H1 (cell line): ENCODE data around the gene NBL1. TPM values are rescaled to one million over a fixed set of nuclear protein-coding genes. Genes with fewer than 3 reads are reported as not detected.

Experiments used
- CHD7 ChIP-seq: fragments of 300-600 bp; sonication (generic); IDR thresholded peaks from 2 replicates; pipeline ENCODE4 v1.7.1; 2012; ENCODE audit warnings: low read length, moderate library complexity, mild to moderate bottlenecking, inconsistent platforms; ENCODE audit not compliant: insufficient replicate concordance
- CTBP2 ChIP-seq: IDR thresholded peaks from 2 replicates; pipeline ENCODE4 v1.7.0; 2011; ENCODE audit warnings: borderline replicate concordance, mild to moderate bottlenecking, moderate library complexity, mixed read lengths, low read length; ENCODE audit not compliant: insufficient read depth, insufficient read length
- MAX ChIP-seq: IDR thresholded peaks from 2 replicates; pipeline ENCODE4 v1.6.1; 2012; ENCODE audit warnings: inconsistent platforms
- NRF1 ChIP-seq: IDR thresholded peaks from 2 replicates; pipeline ENCODE4 v1.6.1; 2011; ENCODE audit warnings: mild to moderate bottlenecking, low read depth, low read length, improper control_type of control experiment
- RBBP5 ChIP-seq: IDR thresholded peaks from 2 replicates; pipeline ENCODE4 v1.7.1; 2012; ENCODE audit warnings: low read depth, mild to moderate bottlenecking, inconsistent platforms, low read length, moderate library complexity, borderline replicate concordance
- SIN3A ChIP-seq, 2 experiments: IDR thresholded peaks in 1 of 2; conservative IDR thresholded peaks in 1 of 2; 2 replicates each; pipeline ENCODE4 v1.6.1; 2011 to 2012; ENCODE audit warnings: low read length in 2 of 2, improper control_type of control experiment in 1 of 2, low read depth in 1 of 2, mild to moderate bottlenecking in 1 of 2
- TEAD4 ChIP-seq: IDR thresholded peaks from 2 replicates; pipeline ENCODE4 v1.6.1; 2012; ENCODE audit warnings: low read depth, low read length, inconsistent platforms, mixed read lengths
- ZNF274 ChIP-seq: IDR thresholded peaks from 2 replicates; pipeline ENCODE4 v1.7.0; 2012; ENCODE audit warnings: low read length, borderline replicate concordance; ENCODE audit errors: extremely low read depth
- polyA plus RNA-seq, 7 experiments: library from polyadenylated mRNA; depleted of rRNA in 3 of 7; stranded (reverse) in 5 of 7; unstranded in 2 of 7; fragments of >200 nt in 5 of 7; fragments of 200-250 nt in 2 of 7; gene quantifications; 1 replicate in 5 of 7; 2 replicates in 1 of 7; 4 replicates in 1 of 7; pipeline versions ENCODE4 v1.2.1 to v1.2.3, GENCODE V29; 2011 to 2013; ENCODE audit warnings: missing spikeins in 2 of 7, mixed read lengths in 2 of 7
- total RNA-seq: library from RNA; stranded (reverse); fragmentation: NEBNext Ultra II Directional; extraction: Animal tissue kit (Norgen Biotek cat#: 25700); gene quantifications from 2 replicates; pipeline ENCODE4 v1.2.1, GENCODE V29; 2021

The NBL1 gene
- total and polyA plus RNA-seq, 2 of the 8 experiments (the other 6 are each of a cell fraction or from before 2014, with no cell fraction given) = 8.7 to 9.7 TPM

- no peak for TF ChIP-seq CHD7
- TF ChIP-seq ZNF274 = no peak
- no peak for TF ChIP-seq NRF1
- TF ChIP-seq TEAD4 = no peak
- no peak for TF ChIP-seq SIN3A (conservative IDR thresholded peaks at IDR 0.05 in 1 of 2, IDR thresholded peaks at IDR 0.05 in 1 of 2; ENCODE audit: low read depth in 1 of 2, low read length in 2 of 2)
- TF ChIP-seq RBBP5 = no peak
- no peak for TF ChIP-seq MAX
- no peak for TF ChIP-seq CTBP2
Measured at GRCh38 chr1:19647643-19648042, 3.5 kb downstream of the NBL1 start (continued).
